Erythroblast (primary cell): ENCODE results near the gene POP4.

Source experiments
- GATA1 ChIP-seq: IDR thresholded peaks from 2 replicates; pipeline ENCODE4 v1.6.1; 2011; ENCODE audit warnings: low read depth, mild to moderate bottlenecking, control low read depth, low read length, moderate library complexity
- POLR2A ChIP-seq: IDR thresholded peaks from 2 replicates; pipeline ENCODE4 v1.6.1; 2011; ENCODE audit warnings: mild to moderate bottlenecking, low read length

- TF ChIP-seq POLR2A (no peak), GATA1 (no peak)
Observed at GRCh38 chr19:29573486-29573885, 32.6 kb upstream of the POP4 start.
